H9 (cell line): ENCODE data around the gene CRYGC. TPM values are rescaled to one million over a fixed set of nuclear protein-coding genes. Genes with fewer than 3 reads are reported as not detected.

Experiments
- DNase-seq: peaks from one replicate; pipeline ENCODE4 v3.0.0-alpha.2; 2017
- H2AFZ ChIP-seq: one replicate; pipeline ENCODE4 v1.6.1; 2013; ENCODE audit warnings: mild to moderate bottlenecking, low read length, control low read depth, moderate library complexity
- H2AK5ac ChIP-seq: 2 replicates; pipeline ENCODE4 v1.6.1; 2013; ENCODE audit warnings: low read length, control low read depth, mixed read lengths; ENCODE audit not compliant: insufficient read length
- H2BK120ac ChIP-seq: one replicate; pipeline ENCODE4 v1.6.1; 2013; ENCODE audit warnings: low read depth, mild to moderate bottlenecking, low read length, control low read depth, inconsistent platforms; ENCODE audit not compliant: poor library complexity, severe bottlenecking
- H2BK12ac ChIP-seq: 2 replicates; pipeline ENCODE4 v1.6.1; 2013; ENCODE audit warnings: low read length, control low read depth, mixed read lengths, low read depth; ENCODE audit not compliant: insufficient read length
- H2BK15ac ChIP-seq: 2 replicates; pipeline ENCODE4 v1.6.1; 2013; ENCODE audit warnings: low read depth, low read length, control low read depth
- H2BK20ac ChIP-seq: one replicate; pipeline ENCODE4 v1.6.1; 2013; ENCODE audit warnings: low read depth, mild to moderate bottlenecking, low read length, control low read depth, inconsistent platforms; ENCODE audit not compliant: poor library complexity, severe bottlenecking
- H2BK5ac ChIP-seq: 2 replicates; pipeline ENCODE4 v1.6.1; 2013; ENCODE audit warnings: low read length, control low read depth, mixed read lengths; ENCODE audit not compliant: insufficient read length
- H3K14ac ChIP-seq: 2 replicates; pipeline ENCODE4 v1.6.1; 2013; ENCODE audit warnings: low read length, control low read depth; ENCODE audit not compliant: insufficient read depth
- H3K18ac ChIP-seq: 2 replicates; pipeline ENCODE4 v1.6.1; 2013; ENCODE audit warnings: low read depth, mild to moderate bottlenecking, mixed read lengths, low read length, control low read depth; ENCODE audit not compliant: insufficient read length
- H3K23ac ChIP-seq: 2 replicates; pipeline ENCODE4 v1.6.1; 2013; ENCODE audit warnings: low read length, control low read depth, mixed read lengths, low read depth; ENCODE audit not compliant: insufficient read length
- H3K23me2 ChIP-seq: 2 replicates; pipeline ENCODE4 v1.6.1; 2013; ENCODE audit warnings: low read depth, mild to moderate bottlenecking, mixed read lengths, low read length, control low read depth; ENCODE audit not compliant: insufficient read length, poor library complexity, severe bottlenecking
- H3K27ac ChIP-seq: 2 replicates; pipeline ENCODE4 v1.5.1; 2013; ENCODE audit warnings: low read length, control low read depth, mixed read lengths, low read depth; ENCODE audit not compliant: insufficient read length
- H3K27me3 ChIP-seq: 2 replicates; pipeline ENCODE4 v1.6.1; 2013; ENCODE audit warnings: low read length, control low read depth, inconsistent platforms; ENCODE audit not compliant: insufficient read depth
- H3K4ac ChIP-seq: 2 replicates; pipeline ENCODE4 v1.6.1; 2013; ENCODE audit warnings: low read depth, mild to moderate bottlenecking, control low read depth, inconsistent platforms, low read length, moderate library complexity
- H3K4me1 ChIP-seq: 2 replicates; pipeline ENCODE4 v1.6.1; 2013; ENCODE audit warnings: low read length, control low read depth, inconsistent platforms; ENCODE audit not compliant: insufficient read depth
- H3K4me2 ChIP-seq: 2 replicates; pipeline ENCODE4 v1.6.1; 2013; ENCODE audit warnings: low read length, control low read depth, mixed read lengths; ENCODE audit not compliant: insufficient read length, insufficient read depth
- H3K56ac ChIP-seq: 2 replicates; pipeline ENCODE4 v1.6.1; 2013; ENCODE audit warnings: low read depth, mild to moderate bottlenecking, mixed read lengths, low read length, control low read depth; ENCODE audit not compliant: insufficient read length
- H3K79me1 ChIP-seq: 2 replicates; pipeline ENCODE4 v1.6.1; 2013; ENCODE audit warnings: low read depth, mild to moderate bottlenecking, moderate library complexity, low read length, control low read depth, inconsistent platforms; ENCODE audit not compliant: insufficient read depth, poor library complexity, severe bottlenecking
- H3K79me2 ChIP-seq: 2 replicates; pipeline ENCODE4 v1.6.1; 2013; ENCODE audit warnings: low read length, control low read depth, inconsistent platforms; ENCODE audit not compliant: insufficient read depth
- H3K9ac ChIP-seq: 2 replicates; pipeline ENCODE4 v1.6.1; 2013; ENCODE audit warnings: low read length, control low read depth, mixed read lengths; ENCODE audit not compliant: insufficient read length; ENCODE audit errors: extremely low read depth
- H3K9me3 ChIP-seq: one replicate; pipeline ENCODE4 v1.6.1; 2013; ENCODE audit warnings: low read depth, low read length, inconsistent platforms; ENCODE audit not compliant: control insufficient read depth
- H3T11ph ChIP-seq: one replicate; pipeline ENCODE4 v1.6.1; 2013; ENCODE audit warnings: mild to moderate bottlenecking, low read length, control low read depth, inconsistent platforms
- H4K20me1 ChIP-seq: one replicate; pipeline ENCODE4 v1.6.1; 2013; ENCODE audit not compliant: control insufficient read depth, insufficient read length, insufficient read depth
- H4K5ac ChIP-seq: 2 replicates; pipeline ENCODE4 v1.6.1; 2013; ENCODE audit warnings: low read depth, mild to moderate bottlenecking, mixed read lengths, low read length, control low read depth; ENCODE audit not compliant: insufficient read length
- H4K8ac ChIP-seq: replicated peaks from 2 replicates; pipeline ENCODE4 v1.6.1; 2013; ENCODE audit warnings: low read length, control low read depth, mixed read lengths, low read depth; ENCODE audit not compliant: insufficient read length
- H4K91ac ChIP-seq: 2 replicates; pipeline ENCODE4 v1.6.1; 2013; ENCODE audit warnings: low read depth, mild to moderate bottlenecking, moderate library complexity, mixed read lengths, low read length, control low read depth; ENCODE audit not compliant: insufficient read length
- H3K27ac Mint-ChIP-seq, 3 experiments: 2 replicates in 2 of 3; 3 replicates in 1 of 3; pipeline ENCODE4 v1.8.0; 2020 to 2021; ENCODE audit warnings: mixed read lengths in 3 of 3, mild to moderate bottlenecking in 1 of 3, moderate library complexity in 1 of 3
- H3K27me3 Mint-ChIP-seq: 2 replicates; pipeline ENCODE4 v1.8.0; 2021; ENCODE audit warnings: low read depth, mild to moderate bottlenecking, moderate library complexity, mixed read lengths
- H3K36me3 Mint-ChIP-seq, 3 experiments: 2 replicates in 2 of 3; 3 replicates in 1 of 3; pipeline ENCODE4 v1.8.0; 2020 to 2021; ENCODE audit warnings: low read depth in 3 of 3, mixed read lengths in 3 of 3; ENCODE audit not compliant: insufficient read depth in 1 of 3
- H3K4me1 Mint-ChIP-seq, 2 experiments: 2 replicates each; pipeline ENCODE4 v1.8.0; 2020; ENCODE audit warnings: mixed read lengths in 2 of 2
- H3K4me3 Mint-ChIP-seq, 2 experiments: 2 replicates in 1 of 2; 3 replicates in 1 of 2; pipeline ENCODE4 v1.8.0; 2020 to 2021; ENCODE audit warnings: mild to moderate bottlenecking in 2 of 2, mixed read lengths in 2 of 2, moderate library complexity in 1 of 2
- H3K9me3 Mint-ChIP-seq, 2 experiments: 2 replicates in 1 of 2; 3 replicates in 1 of 2; pipeline ENCODE4 v1.8.0; 2020; ENCODE audit warnings: mild to moderate bottlenecking in 2 of 2, mixed read lengths in 2 of 2, moderate library complexity in 1 of 2
- WGBS: extraction: QIAGEN DNeasy Blood & Tissue Kit; methylation state at CpG from one replicate; pipeline ENCODE4 v1.1.7; 2013; ENCODE audit warnings: missing lambda C conversion rate, low lambda C conversion rate, mixed read lengths; ENCODE audit not compliant: insufficient read length; ENCODE audit errors: extremely low coverage; 5-methylcytosine and 5-hydroxymethylcytosine counted together
- total RNA-seq: library from RNA; stranded (reverse); gene quantifications from 2 replicates; pipeline ENCODE4 v1.2.1, GENCODE V29; 2021
- TF ChIP-seq, protein P1 (sequence below): fragments of 200-600 bp; sonication (generic); conservative IDR thresholded peaks from 3 replicates; pipeline ENCODE4 v1.8.0; 2021; ENCODE audit warnings: antibody characterized with exemption, mild to moderate bottlenecking

Gene CRYGC
- total RNA-seq, 1 experiment from 2014 or later, result not detected

DNA sequence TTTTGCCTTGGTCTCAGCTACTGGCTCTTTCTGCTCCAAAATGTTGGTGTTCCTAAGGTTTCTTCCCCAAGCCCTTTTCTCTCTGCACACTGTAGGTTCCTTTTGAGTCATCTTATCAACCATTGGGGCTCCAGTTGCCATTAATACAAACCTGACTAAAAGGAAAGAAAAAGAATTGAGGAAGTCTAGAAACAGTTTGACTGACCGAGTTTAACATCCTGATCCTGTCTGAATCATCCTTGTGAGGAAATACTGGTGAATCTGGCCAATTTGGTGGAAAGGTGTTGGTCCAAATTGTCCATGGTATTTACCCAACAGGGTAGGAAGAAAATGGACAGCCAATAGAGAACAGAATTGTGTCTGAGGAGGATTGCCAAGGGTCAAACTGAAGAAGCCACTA is 43.6 kb downstream of the CRYGC start:
- Histone ChIP-seq H3K56ac (no peak overlapping the region), H2BK20ac (no peak overlapping the region), H3K23ac (no peak overlapping the region), H3K18ac (no peak overlapping the region), H3K9ac (no peak overlapping the region), H3K4me2 (no peak overlapping the region), H2BK5ac (no peak overlapping the region), H3K4me1 (no peaks in the 10 kb centered on the region), H3K4ac (no peak overlapping the region), H3T11ph (no peak overlapping the region), H4K91ac (no peak overlapping the region), H3K79me1 (no peaks in the 10 kb centered on the region), H2AK5ac (no peak overlapping the region), H4K20me1 (no peaks in the 10 kb centered on the region), H4K8ac (no peak overlapping the region), H4K5ac (no peak overlapping the region), H3K14ac (no peak overlapping the region), H3K23me2 (no peaks in the 10 kb centered on the region), H3K27ac (no peak overlapping the region), H2BK120ac (no peak overlapping the region), H2BK12ac (no peak overlapping the region), H2BK15ac (no peak overlapping the region), H2AFZ (no peak overlapping the region), H3K9me3 (no peaks in the 10 kb centered on the region), H3K79me2 (no peaks in the 10 kb centered on the region), H3K27me3 (no peaks in the 10 kb centered on the region)
- Mint-ChIP-seq H3K36me3 (peaks cover 0 to 2% (median 0%) of the 10 kb centered on the region in 3 experiments; a peak in 2 of 7 replicates), H3K4me1 (no peaks in the 10 kb centered on the region), H3K9me3 (peaks cover 3 to 7% of the 10 kb centered on the region in 2 experiments; a peak in 3 of 5 replicates), H3K4me3 (no peak overlapping the region), H3K27me3 (no peaks in the 10 kb centered on the region), H3K27ac (no peak overlapping the region)
- WGBS, result no CpG with 5 or more reads among the region's 1 CpG
- TF ChIP-seq, protein P1, sequence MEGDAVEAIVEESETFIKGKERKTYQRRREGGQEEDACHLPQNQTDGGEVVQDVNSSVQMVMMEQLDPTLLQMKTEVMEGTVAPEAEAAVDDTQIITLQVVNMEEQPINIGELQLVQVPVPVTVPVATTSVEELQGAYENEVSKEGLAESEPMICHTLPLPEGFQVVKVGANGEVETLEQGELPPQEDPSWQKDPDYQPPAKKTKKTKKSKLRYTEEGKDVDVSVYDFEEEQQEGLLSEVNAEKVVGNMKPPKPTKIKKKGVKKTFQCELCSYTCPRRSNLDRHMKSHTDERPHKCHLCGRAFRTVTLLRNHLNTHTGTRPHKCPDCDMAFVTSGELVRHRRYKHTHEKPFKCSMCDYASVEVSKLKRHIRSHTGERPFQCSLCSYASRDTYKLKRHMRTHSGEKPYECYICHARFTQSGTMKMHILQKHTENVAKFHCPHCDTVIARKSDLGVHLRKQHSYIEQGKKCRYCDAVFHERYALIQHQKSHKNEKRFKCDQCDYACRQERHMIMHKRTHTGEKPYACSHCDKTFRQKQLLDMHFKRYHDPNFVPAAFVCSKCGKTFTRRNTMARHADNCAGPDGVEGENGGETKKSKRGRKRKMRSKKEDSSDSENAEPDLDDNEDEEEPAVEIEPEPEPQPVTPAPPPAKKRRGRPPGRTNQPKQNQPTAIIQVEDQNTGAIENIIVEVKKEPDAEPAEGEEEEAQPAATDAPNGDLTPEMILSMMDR, result no peak
- no peak for DNase-seq
